ENCODE results near the gene RHOV.

DNA sequence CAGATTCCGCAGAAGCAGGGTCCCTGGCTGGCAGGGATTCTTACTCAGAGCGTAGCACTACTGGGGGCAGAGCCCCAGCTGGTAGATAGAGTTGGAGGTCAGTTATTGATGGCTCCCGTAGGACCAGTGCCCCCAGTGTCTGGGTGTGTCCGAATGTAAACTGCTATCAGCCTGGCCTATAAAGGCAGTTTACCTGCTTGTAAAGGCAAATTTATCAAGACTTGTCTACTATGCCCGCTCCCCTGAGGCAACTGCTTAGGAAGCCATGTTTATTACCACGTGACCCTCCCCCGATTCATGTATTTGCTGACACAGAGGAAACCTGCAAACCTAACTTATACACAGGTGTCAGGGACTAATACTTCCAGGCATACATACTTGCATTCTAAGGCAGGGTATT, 44.9 kb downstream of the RHOV start:
- TF ChIP-seq, protein P1, sequence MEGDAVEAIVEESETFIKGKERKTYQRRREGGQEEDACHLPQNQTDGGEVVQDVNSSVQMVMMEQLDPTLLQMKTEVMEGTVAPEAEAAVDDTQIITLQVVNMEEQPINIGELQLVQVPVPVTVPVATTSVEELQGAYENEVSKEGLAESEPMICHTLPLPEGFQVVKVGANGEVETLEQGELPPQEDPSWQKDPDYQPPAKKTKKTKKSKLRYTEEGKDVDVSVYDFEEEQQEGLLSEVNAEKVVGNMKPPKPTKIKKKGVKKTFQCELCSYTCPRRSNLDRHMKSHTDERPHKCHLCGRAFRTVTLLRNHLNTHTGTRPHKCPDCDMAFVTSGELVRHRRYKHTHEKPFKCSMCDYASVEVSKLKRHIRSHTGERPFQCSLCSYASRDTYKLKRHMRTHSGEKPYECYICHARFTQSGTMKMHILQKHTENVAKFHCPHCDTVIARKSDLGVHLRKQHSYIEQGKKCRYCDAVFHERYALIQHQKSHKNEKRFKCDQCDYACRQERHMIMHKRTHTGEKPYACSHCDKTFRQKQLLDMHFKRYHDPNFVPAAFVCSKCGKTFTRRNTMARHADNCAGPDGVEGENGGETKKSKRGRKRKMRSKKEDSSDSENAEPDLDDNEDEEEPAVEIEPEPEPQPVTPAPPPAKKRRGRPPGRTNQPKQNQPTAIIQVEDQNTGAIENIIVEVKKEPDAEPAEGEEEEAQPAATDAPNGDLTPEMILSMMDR (IDR thresholded peaks at IDR 0.05): no peak
- TF ChIP-seq, protein P2, sequence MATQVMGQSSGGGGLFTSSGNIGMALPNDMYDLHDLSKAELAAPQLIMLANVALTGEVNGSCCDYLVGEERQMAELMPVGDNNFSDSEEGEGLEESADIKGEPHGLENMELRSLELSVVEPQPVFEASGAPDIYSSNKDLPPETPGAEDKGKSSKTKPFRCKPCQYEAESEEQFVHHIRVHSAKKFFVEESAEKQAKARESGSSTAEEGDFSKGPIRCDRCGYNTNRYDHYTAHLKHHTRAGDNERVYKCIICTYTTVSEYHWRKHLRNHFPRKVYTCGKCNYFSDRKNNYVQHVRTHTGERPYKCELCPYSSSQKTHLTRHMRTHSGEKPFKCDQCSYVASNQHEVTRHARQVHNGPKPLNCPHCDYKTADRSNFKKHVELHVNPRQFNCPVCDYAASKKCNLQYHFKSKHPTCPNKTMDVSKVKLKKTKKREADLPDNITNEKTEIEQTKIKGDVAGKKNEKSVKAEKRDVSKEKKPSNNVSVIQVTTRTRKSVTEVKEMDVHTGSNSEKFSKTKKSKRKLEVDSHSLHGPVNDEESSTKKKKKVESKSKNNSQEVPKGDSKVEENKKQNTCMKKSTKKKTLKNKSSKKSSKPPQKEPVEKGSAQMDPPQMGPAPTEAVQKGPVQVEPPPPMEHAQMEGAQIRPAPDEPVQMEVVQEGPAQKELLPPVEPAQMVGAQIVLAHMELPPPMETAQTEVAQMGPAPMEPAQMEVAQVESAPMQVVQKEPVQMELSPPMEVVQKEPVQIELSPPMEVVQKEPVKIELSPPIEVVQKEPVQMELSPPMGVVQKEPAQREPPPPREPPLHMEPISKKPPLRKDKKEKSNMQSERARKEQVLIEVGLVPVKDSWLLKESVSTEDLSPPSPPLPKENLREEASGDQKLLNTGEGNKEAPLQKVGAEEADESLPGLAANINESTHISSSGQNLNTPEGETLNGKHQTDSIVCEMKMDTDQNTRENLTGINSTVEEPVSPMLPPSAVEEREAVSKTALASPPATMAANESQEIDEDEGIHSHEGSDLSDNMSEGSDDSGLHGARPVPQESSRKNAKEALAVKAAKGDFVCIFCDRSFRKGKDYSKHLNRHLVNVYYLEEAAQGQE (IDR thresholded peaks at IDR 0.05; ENCODE audit: insufficient read depth in 1 of 2, low read depth in 2 of 2, low read length in 1 of 2): no peak
